ENCODE measurements around the gene CACNA2D3. TPM values are rescaled to one million over a fixed set of nuclear protein-coding genes. Genes with fewer than 3 reads are reported as not detected.

The CACNA2D3 gene
- total RNA-seq, 1 donor from 2014 or later: 17.2 TPM

GRCh38 chr3:54863786-54864185 lies 741.4 kb downstream of the CACNA2D3 start:
- intact Hi-C loops (cut with DNase I): no loop called here
- no peak for DNase-seq (ENCODE audit: extremely low spot score in 2 of 2)
- TF ChIP-seq CTCF (IDR thresholded peaks at IDR 0.05) (no peak), POLR2AphosphoS5 (IDR thresholded peaks at IDR 0.05; ENCODE audit: insufficient read depth in 1 of 2, low read depth in 1 of 2) (no peak), POLR2A (IDR thresholded peaks at IDR 0.05) (no peak)
- no peaks in the 10 kb centered on the region for H3K9me3 ChIP-seq
- H3K36me3 ChIP-seq: no peaks in the 10 kb centered on the region
- peaks cover 28% of the 10 kb centered on the region for H3K4me1 ChIP-seq
- H3K27ac ChIP-seq: no peak overlapping the region
- H3K27me3 ChIP-seq: no peaks in the 10 kb centered on the region
- H3K4me3 ChIP-seq: no peak overlapping the region

GRCh38 chr3:54865316-54865715 lies 743.0 kb downstream of the CACNA2D3 start:
- Histone ChIP-seq H3K27me3 (no peaks in the 10 kb centered on the region), H3K9me3 (no peaks in the 10 kb centered on the region), H3K4me3 (no peak overlapping the region), H3K4me1 (peaks cover 28% of the 10 kb centered on the region), H3K27ac (no peak overlapping the region), H3K36me3 (no peaks in the 10 kb centered on the region)
- TF ChIP-seq POLR2AphosphoS5 (IDR thresholded peaks at IDR 0.05; ENCODE audit: insufficient read depth in 1 of 2, low read depth in 1 of 2): no peak
- no peak for TF ChIP-seq POLR2A (IDR thresholded peaks at IDR 0.05)
- no peak for TF ChIP-seq CTCF (IDR thresholded peaks at IDR 0.05)
- intact Hi-C loops (cut with DNase I): no loop called here
- DNase-seq (ENCODE audit: extremely low spot score in 2 of 2): no peak

- Histone ChIP-seq H3K4me1 (peaks cover 22% of the 10 kb centered on the region), H3K9me3 (no peaks in the 10 kb centered on the region), H3K36me3 (no peaks in the 10 kb centered on the region), H3K27ac (no peak overlapping the region), H3K27me3 (no peaks in the 10 kb centered on the region), H3K4me3 (no peak overlapping the region)
- TF ChIP-seq POLR2AphosphoS5 (IDR thresholded peaks at IDR 0.05; ENCODE audit: insufficient read depth in 1 of 2, low read depth in 1 of 2): no peak
- no peak for TF ChIP-seq POLR2A (IDR thresholded peaks at IDR 0.05)
- TF ChIP-seq CTCF (IDR thresholded peaks at IDR 0.05): no peak
- intact Hi-C loops (cut with DNase I): no loop called here
- no peak for DNase-seq (ENCODE audit: extremely low spot score in 2 of 2)
These were observed 743.9 kb downstream of the CACNA2D3 start for GRCh38 chr3:54866251-54866650.

GRCh38 chr3:54870423-54870822 lies 748.1 kb downstream of the CACNA2D3 start:
- TF ChIP-seq POLR2AphosphoS5 (IDR thresholded peaks at IDR 0.05; ENCODE audit: insufficient read depth in 1 of 2, low read depth in 1 of 2) (no peak), POLR2A (IDR thresholded peaks at IDR 0.05) (no peak), CTCF (IDR thresholded peaks at IDR 0.05) (peak; percentile 16 to 25 (median 23))
- Histone ChIP-seq H3K27ac (no peak overlapping the region), H3K27me3 (no peaks in the 10 kb centered on the region), H3K4me3 (no peak overlapping the region), H3K4me1 (no peaks in the 10 kb centered on the region), H3K9me3 (no peaks in the 10 kb centered on the region), H3K36me3 (no peaks in the 10 kb centered on the region)
- intact Hi-C loops (cut with DNase I): no loop called here
- DNase-seq (ENCODE audit: extremely low spot score in 2 of 2): no peak

GRCh38 chr3:54871867-54872266 lies 749.5 kb downstream of the CACNA2D3 start:
- intact Hi-C loops (cut with DNase I): no loop called here

More at GRCh38 chr3:54871867-54872266, 749.5 kb downstream of the CACNA2D3 start:
- Histone ChIP-seq H3K4me1 (no peaks in the 10 kb centered on the region), H3K9me3 (no peaks in the 10 kb centered on the region), H3K4me3 (no peak overlapping the region), H3K27me3 (no peaks in the 10 kb centered on the region), H3K27ac (no peak overlapping the region), H3K36me3 (no peaks in the 10 kb centered on the region)
- DNase-seq (ENCODE audit: extremely low spot score in 2 of 2): no peak
- TF ChIP-seq POLR2A (IDR thresholded peaks at IDR 0.05) (no peak), POLR2AphosphoS5 (IDR thresholded peaks at IDR 0.05; ENCODE audit: insufficient read depth in 1 of 2, low read depth in 1 of 2) (no peak), CTCF (IDR thresholded peaks at IDR 0.05) (no peak)
